Neural progenitor cell (in vitro differentiated cells): ENCODE results near the gene AQP12B. TPM values are rescaled to one million over a fixed set of nuclear protein-coding genes. Genes with fewer than 3 reads are reported as not detected.

ENCODE experiments used
- DNase-seq: peaks from one replicate; pipeline ENCODE4 v3.0.0-alpha.2; 2016; ENCODE audit warnings: low spot score
- H2AFZ ChIP-seq: fragments of 200-600 bp; sonication (generic); replicated peaks from 2 replicates; pipeline ENCODE4 v1.6.1; 2016; ENCODE audit warnings: antibody characterized with exemption
- H3F3A ChIP-seq: fragments of 200-600 bp; sonication (generic); 2 replicates; pipeline ENCODE4 v1.6.1; 2016; ENCODE audit warnings: antibody characterized with exemption, low read depth
- H3K27ac ChIP-seq: fragments of 200-600 bp; sonication (generic); 2 replicates; pipeline ENCODE4 v1.5.1; 2016; ENCODE audit warnings: mild to moderate bottlenecking
- H3K27me3 ChIP-seq: fragments of 200-600 bp; sonication (generic); 2 replicates; pipeline ENCODE4 v1.6.1; 2016; ENCODE audit warnings: mild to moderate bottlenecking, moderate library complexity
- H3K36me3 ChIP-seq: fragments of 200-600 bp; sonication (generic); 2 replicates; pipeline ENCODE4 v1.5.1; 2016
- H3K4me1 ChIP-seq: fragments of 200-600 bp; sonication (generic); 2 replicates; pipeline ENCODE4 v1.6.1; 2016; ENCODE audit warnings: mixed run types
- H3K4me2 ChIP-seq: fragments of 200-600 bp; sonication (generic); 2 replicates; pipeline ENCODE4 v1.6.1; 2016
- H3K4me3 ChIP-seq: fragments of 200-600 bp; sonication (generic); 2 replicates; pipeline ENCODE4 v1.5.1; 2016
- H3K79me2 ChIP-seq: fragments of 200-600 bp; sonication (generic); 2 replicates; pipeline ENCODE4 v1.6.1; 2016; ENCODE audit warnings: low read depth
- H3K9ac ChIP-seq: fragments of 200-600 bp; sonication (generic); 2 replicates; pipeline ENCODE4 v1.6.1; 2016
- H3K9me3 ChIP-seq: fragments of 200-600 bp; sonication (generic); 2 replicates; pipeline ENCODE4 v1.5.1; 2016; ENCODE audit warnings: low read depth
- H4K20me1 ChIP-seq: fragments of 200-600 bp; sonication (generic); 2 replicates; pipeline ENCODE4 v1.6.1; 2016; ENCODE audit warnings: low read depth
- H3K27ac Mint-ChIP-seq: 3 replicates; pipeline ENCODE4 v1.8.0; 2021; ENCODE audit warnings: mixed read lengths
- H3K27me3 Mint-ChIP-seq: 2 replicates; pipeline ENCODE4 v1.8.0; 2022; ENCODE audit warnings: low read depth, mild to moderate bottlenecking, inconsistent platforms, moderate library complexity, mixed read lengths; ENCODE audit not compliant: insufficient read depth
- H3K36me3 Mint-ChIP-seq: 3 replicates; pipeline ENCODE4 v1.8.0; 2021; ENCODE audit warnings: mixed read lengths
- H3K4me1 Mint-ChIP-seq: 3 replicates; pipeline ENCODE4 v1.8.0; 2021; ENCODE audit warnings: mixed read lengths
- H3K4me3 Mint-ChIP-seq: 3 replicates; pipeline ENCODE4 v1.8.0; 2021; ENCODE audit warnings: mild to moderate bottlenecking, moderate library complexity, mixed read lengths
- H3K9me3 Mint-ChIP-seq: 3 replicates; pipeline ENCODE4 v1.8.0; 2020; ENCODE audit warnings: mixed read lengths
- EZH2 ChIP-seq: fragments of 200-600 bp; sonication (generic); IDR thresholded peaks from 2 replicates; pipeline ENCODE4 v1.6.1; 2017; ENCODE audit warnings: antibody characterized with exemption, mild to moderate bottlenecking, moderate library complexity
- EZH2phosphoT487 ChIP-seq: fragments of 200-600 bp; sonication (generic); IDR thresholded peaks from 2 replicates; pipeline ENCODE4 v1.6.1; 2017; ENCODE audit warnings: antibody characterized with exemption
- total RNA-seq: library from RNA; depleted of rRNA; stranded (reverse); fragments of >200 nt; gene quantifications from 2 replicates; pipeline ENCODE4 v1.2.3, GENCODE V29; 2015; ENCODE audit warnings: low replicate concordance
- TF ChIP-seq, protein P1 (sequence below): fragments of 200-600 bp; sonication (generic); IDR thresholded peaks from 2 replicates; pipeline ENCODE4 v1.5.1; 2017; ENCODE audit warnings: antibody characterized with exemption, mild to moderate bottlenecking

AQP12B gene
- total RNA-seq, 1 donor from 2014 or later = not detected

DNA sequence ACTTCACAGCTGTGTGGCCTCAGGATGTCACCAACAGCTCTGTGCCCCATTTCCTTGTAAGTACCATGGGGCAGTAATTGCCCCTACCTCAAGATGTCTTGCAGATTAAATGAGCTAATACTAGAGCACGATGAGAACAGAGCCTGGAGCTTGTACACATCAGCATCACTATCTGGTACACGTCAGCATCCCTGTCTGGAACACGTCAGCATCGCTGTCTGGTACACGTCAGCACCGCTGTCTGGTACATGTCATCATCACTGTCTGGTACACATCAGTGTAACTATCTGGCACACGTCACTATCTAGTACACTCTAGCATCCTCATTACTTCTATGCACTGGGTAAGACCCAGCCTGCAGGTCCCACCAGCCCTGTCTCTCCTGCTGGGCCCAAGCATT lies 46.1 kb upstream of the AQP12B start:
- no peak overlapping the region for H2AFZ ChIP-seq
- H3K36me3 Mint-ChIP-seq = no peaks in the 10 kb centered on the region

DNA sequence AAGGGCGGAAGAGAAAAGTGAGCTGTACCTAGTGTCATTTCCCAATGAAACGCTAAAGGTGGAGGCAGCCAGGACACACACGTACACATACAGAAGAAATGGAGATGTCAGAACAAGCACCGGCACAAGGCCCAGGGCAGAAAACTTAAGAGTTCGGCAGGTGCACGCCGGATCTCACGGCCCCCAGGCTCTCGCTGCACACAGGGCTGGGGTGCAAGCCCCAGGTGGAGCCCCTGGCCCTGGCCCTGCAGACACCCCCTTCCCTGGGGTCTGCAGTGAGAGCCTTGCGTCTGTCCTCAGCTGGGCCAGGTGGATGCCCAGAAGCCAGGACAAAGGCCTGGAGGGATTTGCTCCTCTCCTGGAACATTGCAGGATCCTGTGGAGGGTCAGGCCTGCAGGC lies 45.7 kb upstream of the AQP12B start:
- DNase-seq = no peak
- Histone ChIP-seq H3K9me3 (no peaks in the 10 kb centered on the region), H3K79me2 (no peaks in the 10 kb centered on the region), H3K4me2 (no peak overlapping the region), H3K9ac (no peak overlapping the region), H3K4me1 (no peaks in the 10 kb centered on the region), H3K36me3 (no peaks in the 10 kb centered on the region), H3F3A (no peaks in the 10 kb centered on the region), H3K27ac (no peak overlapping the region), H2AFZ (no peak overlapping the region), H3K27me3 (no peaks in the 10 kb centered on the region), H4K20me1 (no peaks in the 10 kb centered on the region), H3K4me3 (no peak overlapping the region)
- no peaks in the 10 kb centered on the region for H3K36me3 Mint-ChIP-seq
- no peaks in the 10 kb centered on the region for H3K9me3 Mint-ChIP-seq
- peaks cover 3% of the 10 kb centered on the region for H3K4me1 Mint-ChIP-seq
- H3K4me3 Mint-ChIP-seq = no peak overlapping the region
- no peak overlapping the region for H3K27ac Mint-ChIP-seq
- H3K27me3 Mint-ChIP-seq = peaks cover 4% of the 10 kb centered on the region
- TF ChIP-seq EZH2phosphoT487 = no peak
- TF ChIP-seq, protein P1, sequence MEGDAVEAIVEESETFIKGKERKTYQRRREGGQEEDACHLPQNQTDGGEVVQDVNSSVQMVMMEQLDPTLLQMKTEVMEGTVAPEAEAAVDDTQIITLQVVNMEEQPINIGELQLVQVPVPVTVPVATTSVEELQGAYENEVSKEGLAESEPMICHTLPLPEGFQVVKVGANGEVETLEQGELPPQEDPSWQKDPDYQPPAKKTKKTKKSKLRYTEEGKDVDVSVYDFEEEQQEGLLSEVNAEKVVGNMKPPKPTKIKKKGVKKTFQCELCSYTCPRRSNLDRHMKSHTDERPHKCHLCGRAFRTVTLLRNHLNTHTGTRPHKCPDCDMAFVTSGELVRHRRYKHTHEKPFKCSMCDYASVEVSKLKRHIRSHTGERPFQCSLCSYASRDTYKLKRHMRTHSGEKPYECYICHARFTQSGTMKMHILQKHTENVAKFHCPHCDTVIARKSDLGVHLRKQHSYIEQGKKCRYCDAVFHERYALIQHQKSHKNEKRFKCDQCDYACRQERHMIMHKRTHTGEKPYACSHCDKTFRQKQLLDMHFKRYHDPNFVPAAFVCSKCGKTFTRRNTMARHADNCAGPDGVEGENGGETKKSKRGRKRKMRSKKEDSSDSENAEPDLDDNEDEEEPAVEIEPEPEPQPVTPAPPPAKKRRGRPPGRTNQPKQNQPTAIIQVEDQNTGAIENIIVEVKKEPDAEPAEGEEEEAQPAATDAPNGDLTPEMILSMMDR = no peak
- TF ChIP-seq EZH2 = no peak

More for the DNA sequence above, 46.1 kb upstream of the AQP12B start:
- H3K4me1 Mint-ChIP-seq = peaks cover 3% of the 10 kb centered on the region
- H3K9ac ChIP-seq = no peak overlapping the region
- no peak overlapping the region for H3K27ac ChIP-seq
- no peaks in the 10 kb centered on the region for H4K20me1 ChIP-seq
- H3K27me3 ChIP-seq = no peaks in the 10 kb centered on the region
- H3K79me2 ChIP-seq = no peaks in the 10 kb centered on the region
- H3K27me3 Mint-ChIP-seq = peaks cover 4% of the 10 kb centered on the region
- no peak overlapping the region for H3K4me3 Mint-ChIP-seq
- no peaks in the 10 kb centered on the region for H3F3A ChIP-seq
- H3K4me3 ChIP-seq = no peak overlapping the region
- TF ChIP-seq, protein P1 = no peak
- TF ChIP-seq EZH2 (no peak), EZH2phosphoT487 (no peak)
- H3K27ac Mint-ChIP-seq = no peak overlapping the region
- no peak for DNase-seq
- no peaks in the 10 kb centered on the region for H3K9me3 ChIP-seq
- no peaks in the 10 kb centered on the region for H3K36me3 ChIP-seq
- no peaks in the 10 kb centered on the region for H3K4me1 ChIP-seq
- H3K9me3 Mint-ChIP-seq = no peaks in the 10 kb centered on the region
- H3K4me2 ChIP-seq = no peak overlapping the region

DNA sequence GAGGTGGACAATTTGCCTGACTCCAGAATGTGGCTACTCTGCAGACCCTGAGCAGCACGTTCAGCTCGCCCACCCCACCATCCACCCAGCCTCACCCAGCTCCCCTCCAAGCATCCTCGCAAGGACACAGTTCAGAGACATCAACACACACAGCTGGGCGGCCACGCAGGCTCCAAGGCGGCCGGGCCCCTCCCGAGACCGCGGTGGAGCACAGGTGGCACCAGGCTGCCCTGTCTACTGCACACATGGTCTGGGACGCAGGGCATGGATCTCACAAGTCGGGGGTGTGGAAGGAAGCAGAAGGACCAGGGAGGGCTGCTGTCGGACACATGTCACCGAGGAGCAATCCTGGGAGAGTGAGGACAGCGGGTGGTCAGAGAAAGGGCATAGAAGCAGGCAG lies 45.2 kb upstream of the AQP12B start:
- Mint-ChIP-seq H3K9me3 (no peaks in the 10 kb centered on the region), H3K27ac (no peak overlapping the region)
- H3K9me3 ChIP-seq = no peaks in the 10 kb centered on the region

More for the DNA sequence above, 45.2 kb upstream of the AQP12B start:
- H3F3A ChIP-seq = no peaks in the 10 kb centered on the region
- H3K9ac ChIP-seq = no peak overlapping the region
- TF ChIP-seq EZH2phosphoT487 (no peak), EZH2 (no peak)
- TF ChIP-seq, protein P1 = no peak
- H3K4me3 ChIP-seq = no peak overlapping the region
- H3K27me3 Mint-ChIP-seq = peaks cover 4% of the 10 kb centered on the region
- H3K4me3 Mint-ChIP-seq = no peak overlapping the region
- H4K20me1 ChIP-seq = no peaks in the 10 kb centered on the region
- H3K27me3 ChIP-seq = no peaks in the 10 kb centered on the region
- no peak overlapping the region for H2AFZ ChIP-seq
- H3K36me3 Mint-ChIP-seq = no peaks in the 10 kb centered on the region
- H3K4me1 Mint-ChIP-seq = peaks cover 3% of the 10 kb centered on the region
- H3K4me2 ChIP-seq = no peak overlapping the region
- H3K79me2 ChIP-seq = no peaks in the 10 kb centered on the region
- H3K4me1 ChIP-seq = no peaks in the 10 kb centered on the region
- H3K36me3 ChIP-seq = no peaks in the 10 kb centered on the region
- no peak for DNase-seq
- H3K27ac ChIP-seq = no peak overlapping the region
